Activated naive CD4-positive, alpha-beta T cell treated with anti-CD3 and anti-CD28 coated beads, Interleukin-2, amount 50 U/mL, for 72 hours (primary cell): ENCODE data around the gene GAPVD1. TPM values are rescaled to one million over a fixed set of nuclear protein-coding genes. Genes with fewer than 3 reads are reported as not detected.

Experiments
- ATAC-seq, 2 donors: fragments of 150-1000 bp; cut with Tn5 transposase; 2 replicates each; pipeline ENCODE4 v1.10.0; 2021; ENCODE audit warnings: mild to moderate bottlenecking in 2 of 2, moderate library complexity in 2 of 2
- DNase-seq, 2 donors: peaks; one replicate each; pipeline ENCODE4 v3.0.0; 2021 to 2022; ENCODE audit warnings: low spot score in 2 of 2
- H3K27ac Mint-ChIP-seq, 2 donors: one replicate each; pipeline ENCODE4 v1.8.0; 2022; ENCODE audit warnings: mild to moderate bottlenecking in 2 of 2, mixed read lengths in 2 of 2
- H3K36me3 Mint-ChIP-seq, 2 donors: one replicate each; pipeline ENCODE4 v1.8.0; 2022; ENCODE audit warnings: mixed read lengths in 2 of 2
- H3K9me3 Mint-ChIP-seq, 2 donors: one replicate each; pipeline ENCODE4 v1.8.0; 2022; ENCODE audit warnings: mixed read lengths in 2 of 2
- total RNA-seq, 2 donors: library from RNA; stranded (reverse); gene quantifications; one replicate each; pipeline ENCODE4 v1.2.3, GENCODE V29; 2022

The GAPVD1 gene
- total RNA-seq, 2 donors from 2014 or later = 44.1 to 67.7 TPM

- Mint-ChIP-seq H3K36me3 (peaks cover 0 to 13% of the 10 kb centered on the region in 2 donors), H3K9me3 (no peaks in the 10 kb centered on the region), H3K27ac (peak overlapping the region in 1 of 2 donors; percentile 23)
- DNase-seq = no peak
- ATAC-seq = no peak
These were observed 75.6 kb downstream of the GAPVD1 start for GRCh38 chr9:125337236-125337635.

GRCh38 chr9:125338929-125339328, 77.3 kb downstream of the GAPVD1 start:
- H3K9me3 Mint-ChIP-seq = no peaks in the 10 kb centered on the region
- peaks cover 0 to 6% of the 10 kb centered on the region in 2 donors for H3K36me3 Mint-ChIP-seq
- no peak overlapping the region for H3K27ac Mint-ChIP-seq
- DNase-seq (no peak), ATAC-seq (no peak)

- no peak for DNase-seq
- no peak for ATAC-seq
- Mint-ChIP-seq H3K9me3 (no peaks in the 10 kb centered on the region), H3K36me3 (no peaks in the 10 kb centered on the region), H3K27ac (no peak overlapping the region)
These were observed 79.9 kb downstream of the GAPVD1 start for GRCh38 chr9:125341566-125341965.

- no peak for ATAC-seq
- Mint-ChIP-seq H3K9me3 (no peaks in the 10 kb centered on the region), H3K27ac (no peak overlapping the region), H3K36me3 (peaks cover 4 to 11% of the 10 kb centered on the region in 2 donors)
- no peak for DNase-seq
These were observed 82.1 kb downstream of the GAPVD1 start for GRCh38 chr9:125343518-125344275.

DNA sequence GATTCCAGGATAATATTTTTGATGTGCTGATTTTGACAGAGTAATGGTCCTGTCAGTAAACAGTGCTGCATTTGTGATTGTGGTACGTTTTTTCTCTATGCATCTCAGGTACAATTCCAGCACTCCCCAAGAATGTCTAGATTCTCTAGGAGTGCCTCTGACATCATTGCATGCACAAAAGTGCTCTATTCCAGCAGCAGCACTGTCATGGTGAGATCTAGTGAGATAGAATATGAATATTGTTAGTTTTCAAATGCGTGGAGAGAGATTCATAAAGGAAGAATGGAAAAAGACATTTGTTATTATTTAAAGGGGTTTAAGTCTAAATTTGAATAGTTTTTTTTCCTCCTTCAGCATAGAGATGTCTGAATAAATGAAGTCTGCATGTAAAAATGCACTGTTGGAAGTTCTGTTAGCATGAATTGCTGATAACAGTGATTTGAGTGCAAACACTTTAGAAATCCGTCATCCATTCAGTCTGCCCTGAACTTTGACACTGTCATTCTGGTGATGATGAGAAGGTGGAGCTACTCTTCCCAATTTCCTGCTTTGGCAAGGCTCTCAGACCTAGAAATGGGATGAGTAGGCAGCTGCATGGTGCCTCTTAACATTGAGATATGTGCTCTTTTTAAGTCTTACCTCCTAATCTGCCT, 84.6 kb downstream of the GAPVD1 start:
- peaks cover 21 to 37% of the 10 kb centered on the region in 2 donors for H3K36me3 Mint-ChIP-seq
- peaks cover 0 to 5% of the 10 kb centered on the region in 2 donors for H3K9me3 Mint-ChIP-seq
- ATAC-seq (no peak), DNase-seq (no peak)
- H3K27ac Mint-ChIP-seq = no peak overlapping the region

DNA sequence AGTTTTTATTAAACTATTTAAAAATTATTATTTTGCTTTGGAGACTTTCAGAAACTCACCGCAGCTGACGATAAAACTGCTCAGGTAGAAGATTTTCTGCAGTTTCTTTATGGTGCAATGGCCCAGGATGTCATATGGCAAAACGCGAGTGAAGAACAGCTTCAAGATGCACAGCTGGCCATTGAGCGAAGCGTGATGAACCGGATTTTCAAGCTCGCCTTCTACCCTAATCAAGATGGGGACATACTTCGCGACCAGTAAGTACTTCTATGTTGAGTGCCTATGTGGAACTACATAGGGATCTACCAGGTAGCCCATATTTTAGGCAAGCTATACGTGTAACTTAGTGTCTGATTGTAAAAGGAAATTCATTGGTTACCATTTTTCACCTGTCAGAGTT, 94.0 kb downstream of the GAPVD1 start:
- DNase-seq (no peak), ATAC-seq (no peak)
- H3K36me3 Mint-ChIP-seq = peaks cover 14 to 21% of the 10 kb centered on the region in 2 donors
- H3K9me3 Mint-ChIP-seq = peaks cover 0 to 6% of the 10 kb centered on the region in 2 donors
- peak overlapping the region in 1 of 2 donors; percentile 37 for H3K27ac Mint-ChIP-seq

DNA sequence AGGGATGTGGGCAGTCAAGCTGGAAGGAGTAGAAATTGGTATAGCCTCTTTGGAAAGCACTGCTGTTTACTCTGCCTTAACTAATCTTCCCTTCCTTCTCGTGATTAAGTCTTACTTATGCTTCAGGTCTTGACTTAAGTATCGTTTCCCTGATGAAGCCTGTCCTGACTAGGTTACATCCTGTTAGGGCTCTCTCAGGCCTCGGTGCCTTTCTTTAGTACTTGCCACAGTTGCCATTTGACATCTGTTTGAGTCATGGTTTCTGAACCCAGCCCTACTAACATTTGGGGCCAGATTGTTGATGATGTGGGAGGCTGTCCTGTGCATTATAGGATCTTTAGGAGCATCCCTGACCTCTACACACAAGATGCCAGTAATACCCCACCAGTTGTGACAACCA, 94.4 kb downstream of the GAPVD1 start:
- peak; percentile 56 to 72 for ATAC-seq
- DNase-seq = no peak
- H3K36me3 Mint-ChIP-seq = peaks cover 10 to 17% of the 10 kb centered on the region in 2 donors
- H3K27ac Mint-ChIP-seq = peak overlapping the region; percentile 37 to 39
- H3K9me3 Mint-ChIP-seq = peaks cover 0 to 3% of the 10 kb centered on the region in 2 donors

- H3K27ac Mint-ChIP-seq = peak overlapping the region; percentile 36 to 82
These were observed 97.4 kb downstream of the GAPVD1 start for GRCh38 chr9:125359011-125359410.

DNA sequence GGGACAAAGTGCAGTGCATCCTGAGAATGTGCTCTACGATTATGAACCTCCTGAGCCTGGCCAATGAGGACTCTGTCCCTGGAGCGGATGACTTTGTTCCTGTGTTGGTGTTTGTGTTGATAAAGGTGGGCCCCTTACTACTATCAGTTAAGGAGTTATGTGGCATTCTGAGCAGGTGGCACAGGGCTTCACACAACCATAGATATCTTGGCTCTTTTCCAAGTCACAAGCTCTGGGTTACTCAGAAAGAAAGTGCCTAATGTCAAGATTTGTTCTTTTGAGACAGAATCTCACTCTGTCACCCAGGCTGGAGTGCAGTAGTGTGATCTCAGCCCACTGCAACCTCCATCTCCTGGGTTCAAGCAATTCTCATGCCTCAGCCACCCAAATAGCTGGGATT, 99.0 kb downstream of the GAPVD1 start:
- Mint-ChIP-seq H3K36me3 (no peaks in the 10 kb centered on the region), H3K27ac (no peak overlapping the region), H3K9me3 (no peaks in the 10 kb centered on the region)
- DNase-seq = no peak
- peak; percentile 63 to 72 for ATAC-seq

More at GRCh38 chr9:125359011-125359410, 97.4 kb downstream of the GAPVD1 start:
- ATAC-seq (no peak), DNase-seq (no peak)
- H3K9me3 Mint-ChIP-seq = no peaks in the 10 kb centered on the region
- H3K36me3 Mint-ChIP-seq = no peaks in the 10 kb centered on the region

DNA sequence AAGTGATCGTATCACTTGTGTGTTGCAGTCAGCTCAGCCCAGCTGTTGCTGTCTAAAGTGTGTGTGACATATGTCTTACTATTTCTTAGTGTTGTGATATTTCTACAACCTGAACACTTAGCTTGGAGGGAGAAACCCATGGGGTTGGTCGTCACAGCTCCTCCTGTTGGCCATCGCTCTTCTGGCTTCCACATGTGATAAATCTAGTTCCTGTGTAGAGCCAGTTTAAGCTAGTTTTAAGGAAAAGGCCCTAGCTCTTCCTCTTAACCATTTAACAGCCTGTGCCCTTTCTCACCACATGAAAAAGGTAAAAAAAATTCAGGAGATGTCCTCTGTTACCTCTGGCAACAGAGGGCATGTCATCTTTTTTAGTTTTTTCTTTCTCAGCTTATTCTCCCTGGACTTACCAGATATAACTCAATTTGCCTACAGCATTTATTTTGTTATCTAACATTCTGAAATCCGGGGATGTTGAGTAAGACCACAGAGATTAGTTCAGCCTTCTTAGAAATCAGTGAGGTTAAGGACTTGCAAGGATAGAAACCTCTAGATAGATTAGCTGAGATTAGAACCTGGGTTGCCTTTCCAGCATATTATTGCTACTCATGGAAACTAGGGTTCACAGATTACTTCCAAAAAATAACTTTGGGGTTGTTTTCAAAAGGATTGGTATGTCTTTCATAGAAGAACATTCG, 100.4 kb downstream of the GAPVD1 start:
- H3K9me3 Mint-ChIP-seq = no peaks in the 10 kb centered on the region
- ATAC-seq (no peak), DNase-seq (no peak)
- no peaks in the 10 kb centered on the region for H3K36me3 Mint-ChIP-seq
- H3K27ac Mint-ChIP-seq = peak overlapping the region in 1 of 2 donors; percentile 55

DNA sequence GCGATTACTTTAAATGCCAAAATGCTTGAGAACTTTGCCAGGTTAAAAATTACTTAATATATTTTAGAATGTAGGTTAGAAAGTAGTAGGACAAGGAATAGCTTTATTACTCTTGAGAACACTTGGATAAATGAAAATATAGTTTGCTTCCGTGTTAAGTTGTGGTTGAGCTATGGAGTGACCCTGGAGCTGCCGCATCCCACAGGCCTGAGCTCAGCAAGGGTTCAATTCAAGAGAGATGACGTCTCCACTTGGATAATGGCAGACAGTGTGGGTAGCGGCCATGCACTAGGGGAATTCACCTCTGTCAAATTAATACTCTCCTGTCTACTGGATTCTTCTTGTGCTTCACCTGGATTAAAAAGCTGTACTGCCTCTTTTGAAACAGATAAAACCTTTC, 105.0 kb downstream of the GAPVD1 start:
- ATAC-seq (no peak), DNase-seq (no peak)
- Mint-ChIP-seq H3K27ac (no peak overlapping the region), H3K36me3 (no peaks in the 10 kb centered on the region), H3K9me3 (no peaks in the 10 kb centered on the region)

- no peaks in the 10 kb centered on the region for H3K9me3 Mint-ChIP-seq
- peak overlapping the region in 1 of 2 donors; percentile 6 for H3K27ac Mint-ChIP-seq
These were observed 109.2 kb downstream of the GAPVD1 start for GRCh38 chr9:125370786-125371185.

GRCh38 chr9:125372441-125373226, 111.0 kb downstream of the GAPVD1 start:
- DNase-seq = no peak
- ATAC-seq = no peak
- Mint-ChIP-seq H3K9me3 (no peaks in the 10 kb centered on the region), H3K36me3 (no peaks in the 10 kb centered on the region), H3K27ac (no peak overlapping the region)

More at GRCh38 chr9:125370786-125371185, 109.2 kb downstream of the GAPVD1 start:
- no peak for ATAC-seq
- H3K36me3 Mint-ChIP-seq = no peaks in the 10 kb centered on the region
- DNase-seq = no peak

- H3K36me3 Mint-ChIP-seq = no peaks in the 10 kb centered on the region
- H3K27ac Mint-ChIP-seq = peak overlapping the region in 1 of 2 donors; percentile 72
- ATAC-seq = peak; percentile 87
- DNase-seq = peak; percentile 61 to 76
- no peaks in the 10 kb centered on the region for H3K9me3 Mint-ChIP-seq
These were observed 113.0 kb downstream of the GAPVD1 start for GRCh38 chr9:125374443-125375309.

DNA sequence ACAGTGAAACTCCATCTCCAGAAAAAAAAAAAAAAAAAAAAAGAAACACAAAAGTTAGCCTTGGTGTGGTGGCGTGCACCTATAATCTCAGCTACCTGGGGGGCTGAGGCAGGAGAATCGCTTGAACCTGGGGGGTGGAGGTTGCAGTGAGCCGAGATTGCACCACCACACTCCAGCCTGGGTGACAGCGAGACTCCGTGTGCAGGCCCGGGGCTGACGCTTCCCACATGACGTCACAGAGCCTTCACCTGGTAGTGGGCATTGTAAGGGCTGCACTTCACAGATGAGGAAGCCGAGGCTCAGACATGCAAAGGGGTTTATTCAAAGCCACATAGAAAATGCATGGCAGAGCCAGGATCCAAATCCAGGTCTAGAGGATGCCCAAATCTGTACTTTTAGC, 114.2 kb downstream of the GAPVD1 start:
- DNase-seq (no peak), ATAC-seq (no peak)
- Mint-ChIP-seq H3K36me3 (no peaks in the 10 kb centered on the region), H3K9me3 (no peaks in the 10 kb centered on the region), H3K27ac (no peak overlapping the region)
